GM12873 (cell line): ENCODE results near the gene NOSTRIN.

ENCODE experiments used
- TF ChIP-seq, protein P1 (sequence below): IDR thresholded peaks from 2 replicates; pipeline ENCODE4 v1.5.1; 2012; ENCODE audit warnings: low read depth, mild to moderate bottlenecking, moderate library complexity, low read length, control low read depth; ENCODE audit not compliant: insufficient read depth; ENCODE audit errors: missing control alignments

The NOSTRIN gene

DNA sequence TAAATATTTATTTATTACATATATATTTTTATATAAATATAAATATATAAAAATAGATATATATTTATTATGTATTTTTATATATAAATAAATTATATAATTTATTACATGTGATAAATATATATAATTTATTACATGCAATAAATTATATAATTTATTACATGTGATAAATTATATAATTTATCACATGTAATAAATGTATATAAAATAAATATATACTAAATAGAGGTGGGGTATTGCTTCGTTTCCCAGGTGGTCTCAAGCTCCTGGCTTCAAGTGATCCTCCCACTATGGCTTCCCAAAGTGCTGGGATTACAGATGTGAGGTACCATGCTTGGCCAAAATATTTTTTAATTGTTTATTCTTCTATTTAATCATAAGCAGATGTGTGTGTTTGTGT, 95.0 kb downstream of the NOSTRIN start:
- TF ChIP-seq, protein P1, sequence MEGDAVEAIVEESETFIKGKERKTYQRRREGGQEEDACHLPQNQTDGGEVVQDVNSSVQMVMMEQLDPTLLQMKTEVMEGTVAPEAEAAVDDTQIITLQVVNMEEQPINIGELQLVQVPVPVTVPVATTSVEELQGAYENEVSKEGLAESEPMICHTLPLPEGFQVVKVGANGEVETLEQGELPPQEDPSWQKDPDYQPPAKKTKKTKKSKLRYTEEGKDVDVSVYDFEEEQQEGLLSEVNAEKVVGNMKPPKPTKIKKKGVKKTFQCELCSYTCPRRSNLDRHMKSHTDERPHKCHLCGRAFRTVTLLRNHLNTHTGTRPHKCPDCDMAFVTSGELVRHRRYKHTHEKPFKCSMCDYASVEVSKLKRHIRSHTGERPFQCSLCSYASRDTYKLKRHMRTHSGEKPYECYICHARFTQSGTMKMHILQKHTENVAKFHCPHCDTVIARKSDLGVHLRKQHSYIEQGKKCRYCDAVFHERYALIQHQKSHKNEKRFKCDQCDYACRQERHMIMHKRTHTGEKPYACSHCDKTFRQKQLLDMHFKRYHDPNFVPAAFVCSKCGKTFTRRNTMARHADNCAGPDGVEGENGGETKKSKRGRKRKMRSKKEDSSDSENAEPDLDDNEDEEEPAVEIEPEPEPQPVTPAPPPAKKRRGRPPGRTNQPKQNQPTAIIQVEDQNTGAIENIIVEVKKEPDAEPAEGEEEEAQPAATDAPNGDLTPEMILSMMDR: no peak

DNA sequence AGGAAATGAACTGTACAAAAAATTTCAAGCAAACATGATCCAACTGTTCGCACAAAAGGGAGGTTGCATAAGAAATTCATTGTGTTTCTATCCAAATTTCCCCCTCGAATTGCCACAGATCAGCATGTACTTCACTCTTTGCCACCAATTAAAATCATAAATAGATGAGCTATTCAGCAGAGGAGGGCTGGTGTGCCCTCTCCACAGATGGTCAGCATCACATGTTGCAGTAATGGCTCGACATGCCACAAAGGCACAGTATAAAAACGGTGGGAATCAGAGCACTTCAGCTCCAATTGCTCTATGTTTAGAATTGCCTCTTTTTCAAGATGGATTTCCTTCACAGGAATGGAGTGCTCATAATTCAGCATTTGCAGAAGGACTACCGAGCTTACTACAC, 98.6 kb downstream of the NOSTRIN start, which contains the start of gene G6PC2:
G6PC2 (plus strand) TSS at position 289 of the 400 bp plus-strand sequence; CDS start at position 330, 41 bp downstream.
- TF ChIP-seq, protein P1: no peak

DNA sequence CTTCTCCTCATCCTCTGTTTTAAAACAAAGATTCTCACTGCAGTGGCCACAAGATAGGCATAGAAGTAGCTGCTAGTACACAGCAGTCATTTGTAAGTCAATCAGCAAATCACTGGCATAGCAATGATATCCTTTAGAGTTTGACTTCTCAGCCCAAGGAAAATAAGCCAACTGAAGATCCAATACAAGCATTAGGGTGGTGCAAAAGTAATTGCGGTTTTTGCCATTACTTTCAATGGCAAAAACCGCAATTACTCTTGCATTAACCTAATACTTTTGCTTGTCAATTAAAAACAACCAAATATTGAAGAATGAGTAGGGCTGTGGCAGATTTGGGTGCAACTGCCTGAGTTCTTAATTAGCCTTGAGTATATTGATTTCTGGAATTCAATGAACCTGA, 101.5 kb downstream of the NOSTRIN start:
- TF ChIP-seq, protein P1: no peak

DNA sequence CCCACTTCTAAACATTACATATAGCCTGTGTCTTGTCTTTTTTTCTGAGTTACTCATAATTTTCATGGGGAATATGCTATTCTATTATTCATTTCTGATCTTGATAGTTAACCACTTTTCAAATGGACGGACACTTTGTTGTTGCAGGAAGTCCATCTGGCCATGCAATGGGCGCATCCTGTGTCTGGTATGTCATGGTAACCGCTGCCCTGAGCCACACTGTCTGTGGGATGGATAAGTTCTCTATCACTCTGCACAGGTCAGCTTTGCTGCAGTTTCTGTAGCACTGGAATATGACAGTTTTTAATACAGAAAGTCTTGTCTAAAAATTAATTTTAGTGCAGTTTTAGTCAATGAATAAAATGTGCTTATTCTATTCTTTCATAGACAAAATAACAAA, 101.9 kb downstream of the NOSTRIN start:
- TF ChIP-seq, protein P1: no peak

DNA sequence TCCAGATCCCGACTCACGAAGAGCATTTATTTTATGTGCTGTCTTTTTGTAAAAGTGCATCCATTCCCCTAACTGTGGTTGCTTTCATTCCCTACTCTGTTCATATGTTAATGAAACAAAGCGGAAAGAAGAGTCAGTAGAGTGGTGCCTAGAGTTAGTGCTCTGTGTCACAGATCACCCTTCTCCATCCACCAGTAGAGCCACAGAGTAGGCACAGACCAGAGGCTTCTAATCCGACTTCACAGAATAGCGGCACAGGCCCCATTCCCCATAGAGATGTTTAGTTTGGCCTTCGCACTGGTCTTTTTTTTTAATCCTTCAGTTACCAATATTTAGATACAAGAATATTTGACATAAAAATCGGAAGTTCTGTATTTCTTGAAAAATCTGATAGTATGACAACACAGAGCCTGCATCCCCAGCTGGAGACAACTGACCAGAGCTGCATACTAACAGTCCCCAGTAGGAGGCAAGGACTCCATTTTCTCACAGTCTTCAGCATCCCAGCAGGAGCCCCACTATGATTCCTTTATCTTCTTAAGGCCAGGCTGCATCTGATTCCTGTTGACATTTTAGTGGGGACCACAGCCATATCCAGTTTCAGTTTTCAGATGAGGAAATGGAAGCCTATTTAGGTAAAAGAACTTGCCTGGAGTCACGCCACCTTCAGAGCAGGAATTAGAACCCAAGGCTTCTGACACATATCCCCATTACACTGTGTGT, 105.7 kb downstream of the NOSTRIN start:
- TF ChIP-seq, protein P1: no peak

DNA sequence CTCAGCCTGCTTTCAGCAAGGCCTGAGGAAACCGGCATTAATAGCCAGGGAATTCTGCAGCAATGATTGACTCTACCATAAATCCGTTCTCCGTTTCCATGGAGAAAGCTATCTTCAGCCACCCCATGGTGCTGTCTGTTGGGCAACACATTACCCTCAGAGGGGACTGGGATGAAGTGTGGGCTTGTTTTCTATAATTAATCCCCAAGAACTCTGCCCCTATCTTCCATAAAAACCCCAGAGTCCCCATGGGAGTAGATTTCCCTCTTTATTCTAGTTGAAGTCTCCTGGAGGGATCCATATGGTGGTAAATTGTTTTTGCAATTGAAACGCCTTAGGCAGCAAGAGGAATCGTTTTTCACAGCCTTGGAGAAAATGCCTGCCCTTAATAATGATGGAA, 107.9 kb downstream of the NOSTRIN start:
- TF ChIP-seq, protein P1: no peak

DNA sequence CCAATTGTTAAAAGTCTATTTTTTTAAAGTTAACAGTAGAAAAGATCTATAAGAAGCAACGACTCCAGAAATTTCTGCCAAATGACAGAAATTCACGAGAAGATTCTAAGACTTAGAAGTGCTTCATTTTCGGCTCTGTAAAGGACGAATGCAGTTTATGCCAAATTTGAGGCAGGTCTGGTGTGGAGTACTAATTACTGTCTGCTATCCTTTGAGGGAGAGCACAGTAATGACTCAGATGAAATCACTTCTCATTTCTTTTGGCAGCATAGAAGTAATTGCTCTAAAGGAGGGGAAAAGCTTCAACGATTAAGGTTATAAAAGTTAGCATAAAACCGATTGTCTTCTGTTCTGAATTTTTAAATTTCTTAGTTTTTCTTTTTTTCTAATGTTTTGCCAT, 110.0 kb downstream of the NOSTRIN start:
- TF ChIP-seq, protein P1: no peak
